Neural cell (in vitro differentiated cells): ENCODE data around the gene ETFA. TPM values are rescaled to one million over a fixed set of nuclear protein-coding genes. Genes with fewer than 3 reads are reported as not detected.

Experiments used
- H2AFZ ChIP-seq: fragments of 200-600, 300-800 bp; sonication (generic), shearing (Covaris generic); 2 replicates; pipeline ENCODE4 v1.6.0; 2014; ENCODE audit warnings: low read depth, mild to moderate bottlenecking, antibody characterized with exemption, low read length, moderate library complexity
- H3F3A ChIP-seq: fragments of 200-600 bp; shearing (Covaris generic); 2 replicates; pipeline ENCODE4 v1.6.1; 2016; ENCODE audit warnings: mild to moderate bottlenecking, moderate library complexity, mixed read lengths, antibody characterized with exemption, low read length; ENCODE audit not compliant: insufficient read depth, poor library complexity, severe bottlenecking
- H3K27ac ChIP-seq: fragments of 200-600, 300-800 bp; sonication (generic), shearing (Covaris generic); 2 replicates; pipeline ENCODE4 v1.5.1; 2014; ENCODE audit warnings: mild to moderate bottlenecking, low read length, moderate library complexity
- H3K27me3 ChIP-seq: fragments of 300-800, 200-600 bp; sonication (generic), shearing (Covaris generic); 2 replicates; pipeline ENCODE4 v1.6.0; 2014; ENCODE audit warnings: mild to moderate bottlenecking, low read depth, low read length, moderate library complexity; ENCODE audit not compliant: insufficient read depth
- H3K36me3 ChIP-seq: fragments of 300-800, 200-600 bp; sonication (generic), shearing (Covaris generic); 2 replicates; pipeline ENCODE4 v1.5.1; 2014; ENCODE audit warnings: mild to moderate bottlenecking, antibody characterized with exemption, low read length, moderate library complexity; ENCODE audit not compliant: insufficient read depth
- H3K4me2 ChIP-seq: fragments of 300-800, 200-600 bp; sonication (generic), shearing (Covaris generic); 2 replicates; pipeline ENCODE4 v1.6.0; 2014; ENCODE audit warnings: mild to moderate bottlenecking, low read length
- H3K4me3 ChIP-seq: fragments of 300-800, 200-600 bp; sonication (generic), shearing (Covaris generic); 2 replicates; pipeline ENCODE4 v1.5.1; 2014; ENCODE audit warnings: mild to moderate bottlenecking, low read length, moderate library complexity
- H3K79me2 ChIP-seq: fragments of 200-600 bp; shearing (Covaris generic); replicated peaks from 2 replicates; pipeline ENCODE4 v1.6.0; 2014; ENCODE audit warnings: mild to moderate bottlenecking, low read length, moderate library complexity; ENCODE audit not compliant: insufficient read depth
- H3K9ac ChIP-seq: fragments of 300-800, 200-600 bp; sonication (generic), shearing (Covaris generic); 2 replicates; pipeline ENCODE4 v1.6.1; 2016; ENCODE audit warnings: mild to moderate bottlenecking, low read length, mixed read lengths
- H3K9me2 ChIP-seq: fragments of 200-600 bp; shearing (Covaris generic); 2 replicates; pipeline ENCODE4 v1.6.1; 2016; ENCODE audit warnings: mild to moderate bottlenecking, low read length, mixed read lengths; ENCODE audit not compliant: insufficient read depth
- H3K9me3 ChIP-seq: fragments of 200-600, 300-800 bp; sonication (generic), shearing (Covaris generic); 2 replicates; pipeline ENCODE4 v1.6.1; 2016; ENCODE audit warnings: mild to moderate bottlenecking, mixed run types, low read length, moderate library complexity, mixed read lengths
- H4K20me1 ChIP-seq: fragments of 200-600 bp; shearing (Covaris generic); 2 replicates; pipeline ENCODE4 v1.6.1; 2016; ENCODE audit warnings: mild to moderate bottlenecking, mixed run types; ENCODE audit not compliant: insufficient read depth
- EP300 ChIP-seq: fragments of 450-650 bp; conservative IDR thresholded peaks from 2 replicates; pipeline ENCODE4 v1.6.1; 2014; ENCODE audit warnings: antibody characterized with exemption, mild to moderate bottlenecking, moderate library complexity; ENCODE audit not compliant: poor library complexity, severe bottlenecking
- EZH2 ChIP-seq: fragments of 200-600, 300-800 bp; shearing (Covaris generic), sonication (generic); IDR thresholded peaks from 2 replicates; pipeline ENCODE4 v1.6.1; 2014; ENCODE audit warnings: antibody characterized with exemption, low read length, borderline replicate concordance, mild to moderate bottlenecking; ENCODE audit not compliant: insufficient read depth, poor library complexity, severe bottlenecking
- MXI1 ChIP-seq: fragments of 450-650 bp; conservative IDR thresholded peaks from 2 replicates; pipeline ENCODE4 v1.6.1; 2014; ENCODE audit warnings: antibody characterized with exemption, mild to moderate bottlenecking; ENCODE audit not compliant: poor library complexity, severe bottlenecking
- POLR2AphosphoS5 ChIP-seq: IDR thresholded peaks from 2 replicates; pipeline ENCODE4 v1.6.1; 2012
- RAD21 ChIP-seq: fragments of 450-650 bp; conservative IDR thresholded peaks from 2 replicates; pipeline ENCODE4 v1.6.1; 2014; ENCODE audit warnings: antibody characterized with exemption, mild to moderate bottlenecking, moderate library complexity
- SMC3 ChIP-seq: fragments of 450-650 bp; conservative IDR thresholded peaks from 2 replicates; pipeline ENCODE4 v1.6.1; 2014; ENCODE audit warnings: antibody characterized with exemption, mild to moderate bottlenecking, moderate library complexity; ENCODE audit not compliant: poor library complexity
- TAF1 ChIP-seq: IDR thresholded peaks from 2 replicates; pipeline ENCODE4 v1.6.1; 2012; ENCODE audit warnings: low read depth
- polyA plus RNA-seq: library from polyadenylated mRNA; depleted of rRNA; stranded (reverse); fragments of >200 nt; gene quantifications from 2 replicates; pipeline ENCODE4 v1.2.3, GENCODE V29; 2014
- TF ChIP-seq, protein P1 (sequence below): fragments of 450-650 bp; IDR thresholded peaks from 2 replicates; pipeline ENCODE4 v1.5.1; 2014; ENCODE audit warnings: antibody characterized with exemption, mild to moderate bottlenecking, moderate library complexity; ENCODE audit not compliant: poor library complexity, severe bottlenecking
- TF ChIP-seq, protein P2 (sequence below): IDR thresholded peaks from 2 replicates; pipeline ENCODE4 v1.6.1; 2012; ENCODE audit warnings: borderline replicate concordance

Gene ETFA
- polyA plus RNA-seq, 1 donor from 2014 or later, result 145 TPM

DNA sequence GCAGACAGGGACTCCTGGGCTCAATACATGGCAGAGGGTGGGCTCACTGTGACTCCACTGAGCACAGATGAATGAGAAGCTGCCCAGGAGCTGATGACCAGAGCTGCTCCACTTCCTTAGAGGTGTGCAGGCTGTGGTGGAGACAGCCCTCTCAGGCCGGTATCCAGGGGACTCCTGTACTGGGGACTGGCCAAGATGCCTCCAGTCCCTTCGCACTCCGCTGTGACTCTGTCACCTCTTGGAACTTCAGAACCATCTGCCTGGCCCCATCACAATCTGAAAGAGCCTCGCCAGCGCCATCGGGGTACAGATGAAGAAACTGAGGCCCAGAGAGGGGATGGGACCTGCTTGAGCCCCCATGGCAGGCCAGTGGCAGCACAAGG lies 111.2 kb downstream of the ETFA start (continued):
- no peak for TF ChIP-seq EP300
- TF ChIP-seq EZH2, result no peak
- TF ChIP-seq POLR2AphosphoS5, result no peak

DNA sequence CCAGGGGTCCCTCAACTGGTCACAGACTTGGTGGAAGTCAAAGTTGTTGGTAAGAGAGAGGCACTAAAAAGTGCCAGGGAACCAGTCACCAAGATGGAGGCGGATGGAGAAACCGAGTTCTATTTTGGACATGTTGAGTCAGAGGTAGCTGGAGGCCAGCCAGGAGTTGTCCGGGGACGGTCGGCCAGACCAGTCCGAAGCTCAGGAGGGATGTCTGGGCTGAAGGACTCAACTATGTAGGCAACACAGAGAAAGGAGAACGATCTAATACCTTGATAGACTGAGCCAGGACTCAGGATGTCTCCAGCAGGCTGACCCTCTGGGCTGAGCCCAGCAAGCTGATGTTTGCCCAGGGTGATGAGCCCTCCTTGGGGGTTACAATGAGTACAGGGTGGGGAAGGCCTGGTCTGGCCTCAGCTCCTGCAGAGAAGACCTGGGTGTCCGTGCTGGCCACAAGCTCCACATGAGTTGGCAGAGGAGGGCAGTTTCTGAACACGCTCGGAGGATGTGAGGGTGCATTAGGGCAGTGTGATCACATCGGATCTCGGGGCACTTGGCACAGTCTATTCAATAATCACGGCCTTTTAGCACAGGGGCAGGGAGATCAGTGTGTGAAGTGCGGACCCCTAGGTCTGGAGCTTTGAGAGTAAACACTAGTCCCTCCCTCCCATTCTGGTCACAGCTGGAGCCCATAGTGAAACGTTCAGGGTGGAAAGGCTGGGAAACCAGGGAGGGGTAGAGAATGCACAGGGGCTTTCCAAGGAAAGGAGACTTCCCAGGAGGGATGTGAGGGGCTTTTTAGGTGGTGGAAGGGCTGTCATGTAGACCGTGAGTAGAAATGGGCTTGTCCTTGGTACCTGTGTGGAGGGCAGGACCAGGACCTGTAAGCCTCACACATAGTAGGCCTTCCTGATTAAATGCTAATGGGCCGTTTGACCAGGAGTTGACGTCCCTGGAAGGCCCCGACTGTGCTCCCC lies 111.9 kb downstream of the ETFA start:
- H3K9me2 ChIP-seq, result no peaks in the 10 kb centered on the region
- no peaks in the 10 kb centered on the region for H3K36me3 ChIP-seq
- TF ChIP-seq RAD21 (no peak), SMC3 (no peak), EP300 (no peak), EZH2 (no peak), TAF1 (no peak), MXI1 (no peak), POLR2AphosphoS5 (no peak)
- TF ChIP-seq, protein P1, sequence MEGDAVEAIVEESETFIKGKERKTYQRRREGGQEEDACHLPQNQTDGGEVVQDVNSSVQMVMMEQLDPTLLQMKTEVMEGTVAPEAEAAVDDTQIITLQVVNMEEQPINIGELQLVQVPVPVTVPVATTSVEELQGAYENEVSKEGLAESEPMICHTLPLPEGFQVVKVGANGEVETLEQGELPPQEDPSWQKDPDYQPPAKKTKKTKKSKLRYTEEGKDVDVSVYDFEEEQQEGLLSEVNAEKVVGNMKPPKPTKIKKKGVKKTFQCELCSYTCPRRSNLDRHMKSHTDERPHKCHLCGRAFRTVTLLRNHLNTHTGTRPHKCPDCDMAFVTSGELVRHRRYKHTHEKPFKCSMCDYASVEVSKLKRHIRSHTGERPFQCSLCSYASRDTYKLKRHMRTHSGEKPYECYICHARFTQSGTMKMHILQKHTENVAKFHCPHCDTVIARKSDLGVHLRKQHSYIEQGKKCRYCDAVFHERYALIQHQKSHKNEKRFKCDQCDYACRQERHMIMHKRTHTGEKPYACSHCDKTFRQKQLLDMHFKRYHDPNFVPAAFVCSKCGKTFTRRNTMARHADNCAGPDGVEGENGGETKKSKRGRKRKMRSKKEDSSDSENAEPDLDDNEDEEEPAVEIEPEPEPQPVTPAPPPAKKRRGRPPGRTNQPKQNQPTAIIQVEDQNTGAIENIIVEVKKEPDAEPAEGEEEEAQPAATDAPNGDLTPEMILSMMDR, result no peak
- TF ChIP-seq, protein P2, sequence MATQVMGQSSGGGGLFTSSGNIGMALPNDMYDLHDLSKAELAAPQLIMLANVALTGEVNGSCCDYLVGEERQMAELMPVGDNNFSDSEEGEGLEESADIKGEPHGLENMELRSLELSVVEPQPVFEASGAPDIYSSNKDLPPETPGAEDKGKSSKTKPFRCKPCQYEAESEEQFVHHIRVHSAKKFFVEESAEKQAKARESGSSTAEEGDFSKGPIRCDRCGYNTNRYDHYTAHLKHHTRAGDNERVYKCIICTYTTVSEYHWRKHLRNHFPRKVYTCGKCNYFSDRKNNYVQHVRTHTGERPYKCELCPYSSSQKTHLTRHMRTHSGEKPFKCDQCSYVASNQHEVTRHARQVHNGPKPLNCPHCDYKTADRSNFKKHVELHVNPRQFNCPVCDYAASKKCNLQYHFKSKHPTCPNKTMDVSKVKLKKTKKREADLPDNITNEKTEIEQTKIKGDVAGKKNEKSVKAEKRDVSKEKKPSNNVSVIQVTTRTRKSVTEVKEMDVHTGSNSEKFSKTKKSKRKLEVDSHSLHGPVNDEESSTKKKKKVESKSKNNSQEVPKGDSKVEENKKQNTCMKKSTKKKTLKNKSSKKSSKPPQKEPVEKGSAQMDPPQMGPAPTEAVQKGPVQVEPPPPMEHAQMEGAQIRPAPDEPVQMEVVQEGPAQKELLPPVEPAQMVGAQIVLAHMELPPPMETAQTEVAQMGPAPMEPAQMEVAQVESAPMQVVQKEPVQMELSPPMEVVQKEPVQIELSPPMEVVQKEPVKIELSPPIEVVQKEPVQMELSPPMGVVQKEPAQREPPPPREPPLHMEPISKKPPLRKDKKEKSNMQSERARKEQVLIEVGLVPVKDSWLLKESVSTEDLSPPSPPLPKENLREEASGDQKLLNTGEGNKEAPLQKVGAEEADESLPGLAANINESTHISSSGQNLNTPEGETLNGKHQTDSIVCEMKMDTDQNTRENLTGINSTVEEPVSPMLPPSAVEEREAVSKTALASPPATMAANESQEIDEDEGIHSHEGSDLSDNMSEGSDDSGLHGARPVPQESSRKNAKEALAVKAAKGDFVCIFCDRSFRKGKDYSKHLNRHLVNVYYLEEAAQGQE, result no peak
- H2AFZ ChIP-seq, result no peak overlapping the region
- no peak overlapping the region for H3K4me3 ChIP-seq
- H3F3A ChIP-seq, result no peaks in the 10 kb centered on the region
- no peaks in the 10 kb centered on the region for H3K79me2 ChIP-seq
- H4K20me1 ChIP-seq, result no peaks in the 10 kb centered on the region
- H3K4me2 ChIP-seq, result no peak overlapping the region
- H3K27ac ChIP-seq, result no peak overlapping the region
- H3K27me3 ChIP-seq, result no peaks in the 10 kb centered on the region
- H3K9ac ChIP-seq, result no peak overlapping the region
- no peaks in the 10 kb centered on the region for H3K9me3 ChIP-seq
